DOHH2 (cell line): ENCODE results near the gene PLA2G1B.

ENCODE experiments used
- H3F3A ChIP-seq: fragments of 200-600 bp; sonication (generic), shearing (Covaris generic); 2 replicates; pipeline ENCODE4 v1.6.0; 2016; ENCODE audit warnings: antibody characterized with exemption, mild to moderate bottlenecking; ENCODE audit not compliant: control insufficient read depth, insufficient read depth
- H3K27ac ChIP-seq: fragments of 200-600 bp; sonication (generic); 2 replicates; pipeline ENCODE4 v1.5.1; 2014; ENCODE audit warnings: low read depth, mild to moderate bottlenecking, low read length, moderate library complexity
- H3K27me3 ChIP-seq: fragments of 200-600 bp; sonication (generic); 2 replicates; pipeline ENCODE4 v1.6.1; 2014; ENCODE audit warnings: mild to moderate bottlenecking, low read length, mixed read lengths; ENCODE audit not compliant: control insufficient read depth
- H3K36me3 ChIP-seq: fragments of 200-600 bp; sonication (generic); 2 replicates; pipeline ENCODE4 v1.6.1; 2014; ENCODE audit warnings: mild to moderate bottlenecking, low read length, moderate library complexity, mixed read lengths; ENCODE audit not compliant: control insufficient read depth
- H3K4me1 ChIP-seq: fragments of 200-600 bp; sonication (generic); 2 replicates; pipeline ENCODE4 v1.6.1; 2014; ENCODE audit warnings: mild to moderate bottlenecking, low read length, mixed read lengths; ENCODE audit not compliant: control insufficient read depth
- H3K4me2 ChIP-seq: fragments of 200-600 bp; sonication (generic); 2 replicates; pipeline ENCODE4 v1.6.0; 2014; ENCODE audit warnings: mild to moderate bottlenecking, low read length, moderate library complexity
- H3K4me3 ChIP-seq: fragments of 200-600 bp; sonication (generic); 2 replicates; pipeline ENCODE4 v1.5.1; 2014; ENCODE audit warnings: mild to moderate bottlenecking, low read length, mixed read lengths
- H3K79me2 ChIP-seq: fragments of 200-600 bp; sonication (generic); 2 replicates; pipeline ENCODE4 v1.6.1; 2014; ENCODE audit warnings: mild to moderate bottlenecking, low read length, mixed read lengths; ENCODE audit not compliant: control insufficient read depth
- H3K9me2 ChIP-seq: fragments of 200-600 bp; sonication (generic); replicated peaks from 2 replicates; pipeline ENCODE4 v1.6.1; 2014; ENCODE audit warnings: mild to moderate bottlenecking, low read length, mixed read lengths; ENCODE audit not compliant: control insufficient read depth
- H3K9me3 ChIP-seq: fragments of 200-600 bp; sonication (generic); 2 replicates; pipeline ENCODE4 v1.6.1; 2014; ENCODE audit warnings: antibody characterized with exemption, low read length, mixed read lengths; ENCODE audit not compliant: control insufficient read depth, insufficient read depth
- H4K20me1 ChIP-seq: fragments of 200-600 bp; sonication (generic); 2 replicates; pipeline ENCODE4 v1.6.0; 2014; ENCODE audit warnings: low read depth, mild to moderate bottlenecking, antibody characterized with exemption, low read length, moderate library complexity; ENCODE audit not compliant: control insufficient read depth, insufficient read depth
- CTCF ChIP-seq: fragments of 200-600 bp; sonication (generic); IDR thresholded peaks from one replicate; pipeline ENCODE4 v1.5.1; 2014; ENCODE audit warnings: antibody characterized with exemption, mild to moderate bottlenecking, low read depth, low read length; ENCODE audit not compliant: poor library complexity, severe bottlenecking
- EZH2phosphoT487 ChIP-seq: fragments of 200-600 bp; sonication (generic); IDR thresholded peaks from 2 replicates; pipeline ENCODE4 v1.6.1; 2017; ENCODE audit warnings: borderline replicate concordance, mild to moderate bottlenecking, antibody characterized with exemption, low read length, moderate library complexity, mixed read lengths

The PLA2G1B gene

DNA sequence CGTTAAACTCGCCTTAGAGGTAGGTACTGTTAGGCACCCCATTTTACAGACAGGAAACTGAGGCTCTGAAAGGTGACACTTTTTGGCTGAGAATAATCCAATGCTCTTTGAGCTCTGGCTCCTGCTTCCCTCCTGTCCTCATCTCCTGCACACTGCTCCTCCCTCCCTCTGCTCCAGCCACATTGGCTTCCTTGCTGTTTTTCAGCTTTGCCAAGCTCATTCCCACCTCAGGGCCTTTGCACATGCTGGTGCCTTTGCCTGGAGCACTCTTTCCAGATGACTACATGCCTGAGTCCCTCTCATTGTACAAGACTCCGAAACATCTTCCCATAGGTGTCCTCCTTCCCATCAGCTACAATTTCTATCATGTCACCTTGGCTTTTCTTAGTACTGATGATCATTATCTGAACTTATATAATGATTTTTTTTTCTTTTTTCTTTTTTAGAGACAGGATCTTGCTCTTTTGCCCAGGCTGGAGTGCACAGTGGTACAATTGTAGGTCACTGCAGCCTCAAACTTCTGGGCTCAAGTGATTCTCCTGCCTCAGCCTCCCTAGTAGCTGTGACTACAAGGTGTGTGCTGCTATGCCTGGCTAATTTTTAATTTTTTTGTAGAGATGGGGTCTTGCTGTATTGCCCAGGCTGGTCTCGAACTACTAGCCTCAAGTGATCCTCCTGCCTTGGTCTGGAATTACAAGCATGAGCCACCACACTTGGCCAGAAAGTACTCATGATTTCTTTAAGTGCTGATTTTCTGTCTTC is 26.2 kb upstream of the PLA2G1B start:
- TF ChIP-seq EZH2phosphoT487 (no peak), CTCF (no peak)
- no peaks in the 10 kb centered on the region for H3K27me3 ChIP-seq
- no peaks in the 10 kb centered on the region for H3K9me3 ChIP-seq
- H3K4me1 ChIP-seq: no peaks in the 10 kb centered on the region
- no peaks in the 10 kb centered on the region for H3F3A ChIP-seq
- H3K27ac ChIP-seq: no peak overlapping the region
- no peak overlapping the region for H3K4me2 ChIP-seq
- no peak overlapping the region for H3K4me3 ChIP-seq
- no peaks in the 10 kb centered on the region for H3K36me3 ChIP-seq
- H4K20me1 ChIP-seq: no peaks in the 10 kb centered on the region
- no peaks in the 10 kb centered on the region for H3K79me2 ChIP-seq
- no peaks in the 10 kb centered on the region for H3K9me2 ChIP-seq

GRCh38 chr12:120353136-120353535 is 25.6 kb upstream of the PLA2G1B start:
- Histone ChIP-seq H3K36me3 (no peaks in the 10 kb centered on the region), H3K4me1 (no peaks in the 10 kb centered on the region)
- TF ChIP-seq EZH2phosphoT487 (no peak), CTCF (no peak)

GRCh38 chr12:120352117-120352516 is 24.5 kb upstream of the PLA2G1B start:
- H3K27ac ChIP-seq: no peak overlapping the region
- no peaks in the 10 kb centered on the region for H3F3A ChIP-seq
- no peaks in the 10 kb centered on the region for H3K4me1 ChIP-seq
- no peak overlapping the region for H3K4me2 ChIP-seq
- H3K36me3 ChIP-seq: no peaks in the 10 kb centered on the region
- H3K9me2 ChIP-seq: no peaks in the 10 kb centered on the region
- H4K20me1 ChIP-seq: no peaks in the 10 kb centered on the region
- TF ChIP-seq CTCF (no peak), EZH2phosphoT487 (no peak)
- no peaks in the 10 kb centered on the region for H3K9me3 ChIP-seq
- H3K27me3 ChIP-seq: no peaks in the 10 kb centered on the region
- H3K4me3 ChIP-seq: no peak overlapping the region
- H3K79me2 ChIP-seq: no peaks in the 10 kb centered on the region

More at GRCh38 chr12:120353136-120353535, 25.6 kb upstream of the PLA2G1B start:
- Histone ChIP-seq H3K79me2 (no peaks in the 10 kb centered on the region), H4K20me1 (no peaks in the 10 kb centered on the region), H3K27me3 (no peaks in the 10 kb centered on the region), H3K4me2 (no peak overlapping the region), H3K27ac (no peak overlapping the region), H3K9me2 (no peaks in the 10 kb centered on the region), H3F3A (no peaks in the 10 kb centered on the region), H3K9me3 (no peaks in the 10 kb centered on the region), H3K4me3 (no peak overlapping the region)
